ENCODE results near the gene PRLR. TPM values are rescaled to one million over a fixed set of nuclear protein-coding genes. Genes with fewer than 3 reads are reported as not detected.

The PRLR gene
- total and polyA plus RNA-seq, 4 donors: 3.5 to 44.5 (median 14.3) TPM

- WGBS: 68% methylated on average over 2 of the region's 2 CpGs
- TF ChIP-seq TAF1 (conservative IDR thresholded peaks at IDR 0.05): no peak
- H3K27me3 ChIP-seq (ENCODE audit: control insufficient read depth in 4 of 4, insufficient read depth in 4 of 4, low read length in 3 of 4): no peaks in the 10 kb centered on the region
- no peak overlapping the region for H3K9ac ChIP-seq (ENCODE audit: low read depth in 1 of 2, low read length in 2 of 2)
- H3K9me3 ChIP-seq (ENCODE audit: control insufficient read depth in 4 of 4, low read length in 3 of 4): no peaks in the 10 kb centered on the region
- H3K4me3 ChIP-seq (ENCODE audit: low read depth in 1 of 3, low read length in 3 of 3): no peak overlapping the region
- H3K27ac ChIP-seq (ENCODE audit: low read depth in 1 of 2, low read length in 2 of 2): no peak overlapping the region
- no peaks in the 10 kb centered on the region for H3K4me1 ChIP-seq (ENCODE audit: control insufficient read depth in 4 of 4, insufficient read depth in 4 of 4, low read length in 3 of 4)
- H3K36me3 ChIP-seq (ENCODE audit: control insufficient read depth in 4 of 4, insufficient read depth in 3 of 4, low read depth in 1 of 4, low read length in 3 of 4): no peaks in the 10 kb centered on the region
- DNase-seq (ENCODE audit: low spot score): no peak
These were observed 16.2 kb downstream of the PRLR start for GRCh38 chr5:35214051-35214450.

GRCh38 chr5:35213608-35214007 lies 16.7 kb downstream of the PRLR start:
- no peak overlapping the region for H3K9ac ChIP-seq (ENCODE audit: low read depth in 1 of 2, low read length in 2 of 2)
- no peak overlapping the region for H3K27ac ChIP-seq (ENCODE audit: low read depth in 1 of 2, low read length in 2 of 2)
- H3K9me3 ChIP-seq (ENCODE audit: control insufficient read depth in 4 of 4, low read length in 3 of 4): no peaks in the 10 kb centered on the region
- 95% methylated on average over 3 of the region's 3 CpGs for WGBS
- no peak for DNase-seq (ENCODE audit: low spot score)
- no peak overlapping the region for H3K4me3 ChIP-seq (ENCODE audit: low read depth in 1 of 3, low read length in 3 of 3)
- no peaks in the 10 kb centered on the region for H3K4me1 ChIP-seq (ENCODE audit: control insufficient read depth in 4 of 4, insufficient read depth in 4 of 4, low read length in 3 of 4)
- TF ChIP-seq YY1 (IDR thresholded peaks at IDR 0.05) (no peak), FOXA2 (IDR thresholded peaks at IDR 0.05) (no peak)
- H3K36me3 ChIP-seq (ENCODE audit: control insufficient read depth in 4 of 4, insufficient read depth in 3 of 4, low read depth in 1 of 4, low read length in 3 of 4): no peaks in the 10 kb centered on the region
- H3K27me3 ChIP-seq (ENCODE audit: control insufficient read depth in 4 of 4, insufficient read depth in 4 of 4, low read length in 3 of 4): no peaks in the 10 kb centered on the region

GRCh38 chr5:35212122-35212982 lies 17.9 kb downstream of the PRLR start:
- TF ChIP-seq TAF1 (conservative IDR thresholded peaks at IDR 0.05): no peak
- no peak for TF ChIP-seq CTCF (IDR thresholded peaks at IDR 0.05; ENCODE audit: low read depth, low read length, missing input control)
- TF ChIP-seq JUND (IDR thresholded peaks at IDR 0.05): no peak
- no peak for TF ChIP-seq RXRA (IDR thresholded peaks at IDR 0.05)
- no peak for TF ChIP-seq ZBTB33 (IDR thresholded peaks at IDR 0.05)
- no peak for TF ChIP-seq HNF4G (IDR thresholded peaks at IDR 0.05)
- no peak for TF ChIP-seq MAX (IDR thresholded peaks at IDR 0.05)
- TF ChIP-seq FOXA2 (IDR thresholded peaks at IDR 0.05): no peak
- no peak for TF ChIP-seq RAD21 (IDR thresholded peaks at IDR 0.05)
- TF ChIP-seq EGR1 (IDR thresholded peaks at IDR 0.05; ENCODE audit: low read depth in 2 of 2): no peak
- no peak for TF ChIP-seq NR2F2 (IDR thresholded peaks at IDR 0.05)
- TF ChIP-seq HNF4A (conservative IDR thresholded peaks at IDR 0.05): no peak
- TF ChIP-seq FOXA1 (IDR thresholded peaks at IDR 0.05): no peak
- TF ChIP-seq ATF3 (IDR thresholded peaks at IDR 0.05): no peak
- TF ChIP-seq GABPA (IDR thresholded peaks at IDR 0.05 in 1 of 2, conservative IDR thresholded peaks at IDR 0.05 in 1 of 2): no peak
- no peak for TF ChIP-seq YY1 (IDR thresholded peaks at IDR 0.05)
- no peak for TF ChIP-seq SP1 (IDR thresholded peaks at IDR 0.05)
- no peak for TF ChIP-seq REST (IDR thresholded peaks at IDR 0.05)
- Histone ChIP-seq H3K27me3 (ENCODE audit: control insufficient read depth in 4 of 4, insufficient read depth in 4 of 4, low read length in 3 of 4) (no peaks in the 10 kb centered on the region), H3K4me1 (ENCODE audit: control insufficient read depth in 4 of 4, insufficient read depth in 4 of 4, low read length in 3 of 4) (no peaks in the 10 kb centered on the region), H3K9me3 (ENCODE audit: control insufficient read depth in 4 of 4, low read length in 3 of 4) (no peaks in the 10 kb centered on the region), H3K36me3 (ENCODE audit: control insufficient read depth in 4 of 4, insufficient read depth in 3 of 4, low read depth in 1 of 4, low read length in 3 of 4) (no peaks in the 10 kb centered on the region), H3K4me3 (ENCODE audit: low read depth in 1 of 3, low read length in 3 of 3) (no peak overlapping the region), H3K9ac (ENCODE audit: low read depth in 1 of 2, low read length in 2 of 2) (no peak overlapping the region), H3K27ac (ENCODE audit: low read depth in 1 of 2, low read length in 2 of 2) (no peak overlapping the region)
- 64% methylated on average over 3 of the region's 3 CpGs for WGBS
- DNase-seq (ENCODE audit: low spot score): no peak

All from liver (tissue), 9 donors.